ENCODE results near the gene CRISP2. TPM values are rescaled to one million over a fixed set of nuclear protein-coding genes. Genes with fewer than 3 reads are reported as not detected.

Gene CRISP2
- not detected for total RNA-seq
- polyA plus RNA-seq = not detected
- long read RNA-seq, donor 1 = 0 reads
- long read RNA-seq, donor 2 = 0 reads
- long read RNA-seq, donor 3 = 0 reads

DNA sequence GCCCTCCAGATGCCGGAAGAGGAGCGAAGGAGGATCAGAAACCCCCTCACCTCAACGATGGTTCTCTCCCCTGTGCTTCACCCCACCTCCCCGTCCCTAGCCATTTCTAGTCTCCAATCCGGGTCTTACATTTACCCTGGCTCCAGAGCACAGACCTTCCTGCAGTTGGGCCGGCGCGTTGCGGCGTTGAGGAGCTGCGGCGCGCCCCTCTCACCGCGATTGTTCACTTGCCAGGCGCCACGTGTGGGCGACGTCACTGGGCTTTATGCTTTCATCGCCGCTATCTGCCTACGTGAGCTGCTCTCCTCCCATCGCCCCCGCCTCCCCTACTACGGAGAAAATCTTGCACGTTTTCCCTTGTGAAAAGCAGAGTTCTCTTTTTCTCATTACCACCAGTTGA lies at the start of gene CRISP2:
TSS of gene CRISP2 (minus strand) at position 198 of the 400 bp plus-strand sequence. CDS start 4,347 bp downstream, outside the sequence.
- no peaks in the 10 kb centered on the region for H3K4me1 ChIP-seq
- WGBS, 4 donors = 15 to 47% (median 23%) methylated on average over 25 to 26 of the region's 26 CpGs
- H3K36me3 ChIP-seq = no peaks in the 10 kb centered on the region
- H3K4me3 ChIP-seq = no peak within 1 kb of the TSS
- H3K9me3 ChIP-seq = peaks cover 0 to 2% (median 0%) of the 10 kb centered on the region in 12 donors
- H3K27ac ChIP-seq = no peak within 1 kb of the TSS
- TF ChIP-seq POLR2A (IDR thresholded peaks at IDR 0.05) = no peak
- TF ChIP-seq, protein P1, sequence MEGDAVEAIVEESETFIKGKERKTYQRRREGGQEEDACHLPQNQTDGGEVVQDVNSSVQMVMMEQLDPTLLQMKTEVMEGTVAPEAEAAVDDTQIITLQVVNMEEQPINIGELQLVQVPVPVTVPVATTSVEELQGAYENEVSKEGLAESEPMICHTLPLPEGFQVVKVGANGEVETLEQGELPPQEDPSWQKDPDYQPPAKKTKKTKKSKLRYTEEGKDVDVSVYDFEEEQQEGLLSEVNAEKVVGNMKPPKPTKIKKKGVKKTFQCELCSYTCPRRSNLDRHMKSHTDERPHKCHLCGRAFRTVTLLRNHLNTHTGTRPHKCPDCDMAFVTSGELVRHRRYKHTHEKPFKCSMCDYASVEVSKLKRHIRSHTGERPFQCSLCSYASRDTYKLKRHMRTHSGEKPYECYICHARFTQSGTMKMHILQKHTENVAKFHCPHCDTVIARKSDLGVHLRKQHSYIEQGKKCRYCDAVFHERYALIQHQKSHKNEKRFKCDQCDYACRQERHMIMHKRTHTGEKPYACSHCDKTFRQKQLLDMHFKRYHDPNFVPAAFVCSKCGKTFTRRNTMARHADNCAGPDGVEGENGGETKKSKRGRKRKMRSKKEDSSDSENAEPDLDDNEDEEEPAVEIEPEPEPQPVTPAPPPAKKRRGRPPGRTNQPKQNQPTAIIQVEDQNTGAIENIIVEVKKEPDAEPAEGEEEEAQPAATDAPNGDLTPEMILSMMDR (IDR thresholded peaks at IDR 0.05) = no peak
- intact Hi-C loops (cut with DNase I) = no loop called here
- no peak for DNase-seq
- no peak for ATAC-seq
- peaks cover 0 to 4% (median 0%) of the 10 kb centered on the region in 9 donors for H3K27me3 ChIP-seq

GRCh38 chr6:49744259-49744658 lies 30.9 kb upstream of the CRISP2 start, which contains the start of gene CRISP3:
Gene CRISP3, minus strand, starts transcription at chr6:49744388. Its CDS starts 21 bp downstream, at chr6:49744367.
- no peak for DNase-seq
- intact Hi-C loops (cut with DNase I) = no loop called here
- WGBS, 4 donors = 41 to 58% (median 48%) methylated on average over 1 of the region's 1 CpG

DNA sequence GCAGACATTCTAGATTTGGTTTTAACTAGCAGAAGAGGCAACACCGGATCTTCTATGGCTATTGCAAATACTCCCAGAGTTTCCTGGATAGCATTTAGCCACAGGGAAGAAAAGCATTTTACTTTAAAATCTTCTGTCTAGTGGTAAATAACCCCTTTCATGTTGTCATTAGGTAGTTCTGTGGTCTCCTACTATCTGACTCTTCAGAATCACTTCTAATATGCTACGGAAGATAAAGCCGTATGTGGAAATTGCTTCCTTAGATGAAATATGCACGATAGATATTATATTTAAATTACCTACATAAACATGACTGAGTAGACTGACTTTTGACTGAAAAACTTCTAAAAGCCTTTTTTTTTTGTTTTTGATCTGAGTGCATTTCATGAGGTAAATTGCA lies 30.1 kb upstream of the CRISP2 start:
- H3K9me3 ChIP-seq = no peaks in the 10 kb centered on the region
- no peak overlapping the region for H3K4me3 ChIP-seq
- TF ChIP-seq, protein P1 (IDR thresholded peaks at IDR 0.05) = no peak
- no peak for TF ChIP-seq POLR2A (IDR thresholded peaks at IDR 0.05)
- intact Hi-C loops (cut with DNase I) = no loop called here
- 66 to 75% (median 71%) methylated on average over 4 of the region's 4 CpGs for WGBS, 4 donors
- DNase-seq (no peak), ATAC-seq (no peak)
- no peaks in the 10 kb centered on the region for H3K4me1 ChIP-seq
- H3K27me3 ChIP-seq = no peaks in the 10 kb centered on the region
- H3K27ac ChIP-seq = no peak overlapping the region
- no peaks in the 10 kb centered on the region for H3K36me3 ChIP-seq

More at GRCh38 chr6:49744259-49744658, 30.9 kb upstream of the CRISP2 start, which contains the start of gene CRISP3:
- Histone ChIP-seq H3K4me1 (no peaks in the 10 kb centered on the region), H3K4me3 (no peak within 1 kb of the TSS), H3K27ac (no peak within 1 kb of the TSS), H3K9me3 (no peaks in the 10 kb centered on the region), H3K27me3 (no peaks in the 10 kb centered on the region), H3K36me3 (no peaks in the 10 kb centered on the region)
- no peak for TF ChIP-seq POLR2A (IDR thresholded peaks at IDR 0.05)
- TF ChIP-seq, protein P1 (IDR thresholded peaks at IDR 0.05) = no peak
- ATAC-seq = no peak

DNA sequence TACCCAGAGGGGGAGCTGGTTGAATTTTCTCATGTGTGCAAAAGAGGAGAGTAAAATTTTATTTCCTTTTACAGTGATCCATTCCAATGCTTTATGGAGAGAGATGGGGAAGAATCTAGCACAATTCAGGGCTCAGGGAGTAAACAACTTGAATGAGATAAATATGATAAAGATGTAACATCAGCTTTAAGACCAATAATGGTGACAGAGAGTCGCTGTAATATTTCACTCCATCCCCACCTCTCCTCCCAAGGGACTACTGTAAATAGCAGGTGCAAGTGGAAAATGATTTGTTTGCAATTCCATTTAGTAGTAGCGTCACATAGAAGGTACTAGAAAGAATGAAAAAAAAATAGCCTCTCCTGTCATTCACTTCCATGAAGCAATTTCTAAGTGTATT lies 26.1 kb upstream of the CRISP2 start:
- no peak overlapping the region for H3K4me3 ChIP-seq

More for the DNA sequence above, 26.1 kb upstream of the CRISP2 start:
- no peak for DNase-seq
- Histone ChIP-seq H3K27me3 (no peaks in the 10 kb centered on the region), H3K4me1 (no peaks in the 10 kb centered on the region), H3K27ac (no peak overlapping the region), H3K36me3 (no peaks in the 10 kb centered on the region), H3K9me3 (no peaks in the 10 kb centered on the region)
- TF ChIP-seq, protein P1 (IDR thresholded peaks at IDR 0.05) = no peak
- no peak for TF ChIP-seq POLR2A (IDR thresholded peaks at IDR 0.05)
- intact Hi-C loops (cut with DNase I) = no loop called here
- 70 to 78% (median 76%) methylated on average over 2 of the region's 2 CpGs for WGBS, 4 donors
- ATAC-seq = no peak
